Stimulated activated CD8-positive, alpha-beta memory T cell treated with anti-CD3 and anti-CD28 coated beads, Interleukin-12 subunit alpha, Interleukin-12 subunit beta, amount 100 ng/mL, for 24 hours (primary cell): ENCODE measurements around the gene NIPA2.

Experiments used
- DNase-seq: peaks from one replicate; pipeline ENCODE4 v3.0.0-alpha.2; 2020; ENCODE audit errors: extremely low read depth

NIPA2 gene

DNA sequence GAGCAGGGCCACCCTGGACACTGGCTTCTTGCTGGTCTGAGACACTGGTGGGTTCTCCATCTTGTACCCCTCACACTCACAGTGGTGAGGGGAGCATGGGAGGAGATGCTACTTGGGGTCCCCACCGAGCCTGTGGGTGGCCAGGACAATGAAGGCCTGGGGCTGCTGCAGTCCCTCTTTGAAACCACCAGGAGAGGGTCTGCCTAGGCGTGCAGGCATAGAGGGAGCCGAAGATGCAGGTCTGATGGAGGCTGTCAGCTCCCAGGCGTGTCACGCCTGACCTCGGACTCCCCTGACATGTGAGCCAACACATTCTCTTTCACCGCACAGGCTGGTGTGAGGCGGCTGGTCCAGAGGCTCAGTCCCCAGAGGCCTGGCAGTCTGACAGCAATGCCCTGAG is 39.1 kb downstream of the NIPA2 start:
- no peak for DNase-seq

DNA sequence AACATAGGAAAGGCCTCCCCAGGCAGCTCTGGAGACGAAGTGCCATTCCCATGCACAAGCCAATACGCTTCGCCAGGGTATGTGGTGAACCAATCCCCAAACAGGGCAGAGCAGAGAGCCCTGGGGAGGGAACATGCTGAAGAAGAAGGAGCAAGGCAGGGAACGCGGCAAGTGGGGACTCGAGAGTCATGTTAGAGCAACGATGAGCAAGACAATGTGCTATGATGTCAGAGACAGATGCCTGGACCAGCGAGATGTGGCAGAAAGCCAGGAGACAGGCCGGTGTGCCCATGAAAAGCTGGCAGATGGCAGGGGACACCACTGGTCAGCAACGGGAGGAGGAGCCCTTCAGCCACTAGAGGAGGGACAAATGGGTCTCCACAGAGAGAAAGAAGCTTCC is 39.6 kb downstream of the NIPA2 start:
- no peak for DNase-seq

DNA sequence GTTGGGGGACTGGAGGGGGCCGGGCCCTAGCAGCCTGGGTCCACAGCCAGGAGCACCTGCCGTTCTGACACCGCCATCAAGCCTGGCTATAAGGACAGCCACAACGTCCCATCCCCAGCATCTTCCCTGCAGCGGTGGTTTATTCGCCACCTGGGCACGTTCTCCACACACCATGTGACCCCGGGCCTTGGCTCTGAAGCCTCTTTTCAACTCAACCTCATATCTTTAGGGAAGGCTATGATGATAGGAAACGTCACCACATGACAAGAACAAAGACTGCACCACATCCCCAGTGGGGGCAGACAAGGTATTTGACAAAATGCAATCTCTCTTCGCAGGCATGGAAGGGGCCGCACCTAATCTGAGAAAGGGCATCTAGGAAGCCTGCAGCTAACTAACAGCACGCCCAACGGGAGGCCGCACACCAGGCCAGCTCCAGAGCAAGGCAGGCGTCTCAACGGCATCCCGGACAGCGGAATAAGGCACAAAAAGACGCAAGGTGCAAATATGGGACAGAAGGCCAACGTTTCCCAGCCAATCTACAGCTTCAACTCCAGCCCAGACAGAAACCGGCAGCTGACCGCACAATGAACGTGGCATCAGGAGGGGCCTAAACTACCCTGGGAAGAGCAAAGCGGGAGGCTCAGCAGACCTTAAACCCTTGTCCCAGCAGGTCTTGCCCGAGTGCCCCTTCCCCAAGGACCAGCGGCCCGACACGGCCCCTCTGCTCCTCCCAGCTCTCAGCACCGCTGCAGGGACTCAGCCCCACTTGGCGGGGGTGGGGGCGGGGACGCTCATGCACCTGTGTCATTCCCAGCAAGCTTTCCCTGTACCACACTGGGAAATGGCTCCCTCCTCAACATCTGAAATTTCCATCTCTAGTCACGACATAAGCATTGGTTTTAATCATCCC is 41.9 kb downstream of the NIPA2 start:
- no peak for DNase-seq

DNA sequence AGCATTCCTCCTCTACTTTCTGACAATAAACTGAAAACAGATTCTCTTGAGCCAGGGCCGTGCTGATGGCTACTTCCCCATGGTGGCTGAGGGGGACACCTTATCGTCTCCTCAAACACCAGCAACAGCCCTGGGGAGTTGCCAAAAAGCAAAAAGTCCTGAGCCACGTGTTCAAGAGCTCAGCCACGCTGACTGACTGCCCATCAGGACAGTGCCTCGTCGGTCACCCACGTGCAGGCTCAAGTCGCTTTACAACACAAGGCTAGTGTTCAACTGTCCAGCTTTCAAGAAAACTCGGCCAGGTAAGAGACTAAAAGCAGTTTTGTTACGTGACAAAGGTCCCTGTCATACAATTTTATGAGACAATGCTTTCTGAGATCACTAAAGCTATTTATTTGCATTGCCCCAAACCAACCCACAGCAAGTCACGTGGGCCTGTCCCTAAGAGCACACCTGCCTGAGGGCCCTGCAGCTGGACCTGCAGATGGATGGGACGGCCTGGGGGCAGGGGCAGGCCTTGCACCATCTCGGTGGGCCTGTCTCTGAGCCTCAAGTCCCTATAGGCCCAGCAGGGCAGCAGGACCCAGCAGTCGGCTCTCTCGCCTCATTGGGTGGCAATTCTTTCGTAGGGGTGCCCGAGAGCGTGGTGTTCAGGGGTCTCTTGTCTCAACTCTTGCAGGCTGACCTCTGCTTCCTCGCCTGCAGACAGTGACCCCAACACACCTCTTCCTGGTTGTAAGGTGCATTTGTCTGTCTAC is 42.7 kb downstream of the NIPA2 start:
- DNase-seq: no peak

DNA sequence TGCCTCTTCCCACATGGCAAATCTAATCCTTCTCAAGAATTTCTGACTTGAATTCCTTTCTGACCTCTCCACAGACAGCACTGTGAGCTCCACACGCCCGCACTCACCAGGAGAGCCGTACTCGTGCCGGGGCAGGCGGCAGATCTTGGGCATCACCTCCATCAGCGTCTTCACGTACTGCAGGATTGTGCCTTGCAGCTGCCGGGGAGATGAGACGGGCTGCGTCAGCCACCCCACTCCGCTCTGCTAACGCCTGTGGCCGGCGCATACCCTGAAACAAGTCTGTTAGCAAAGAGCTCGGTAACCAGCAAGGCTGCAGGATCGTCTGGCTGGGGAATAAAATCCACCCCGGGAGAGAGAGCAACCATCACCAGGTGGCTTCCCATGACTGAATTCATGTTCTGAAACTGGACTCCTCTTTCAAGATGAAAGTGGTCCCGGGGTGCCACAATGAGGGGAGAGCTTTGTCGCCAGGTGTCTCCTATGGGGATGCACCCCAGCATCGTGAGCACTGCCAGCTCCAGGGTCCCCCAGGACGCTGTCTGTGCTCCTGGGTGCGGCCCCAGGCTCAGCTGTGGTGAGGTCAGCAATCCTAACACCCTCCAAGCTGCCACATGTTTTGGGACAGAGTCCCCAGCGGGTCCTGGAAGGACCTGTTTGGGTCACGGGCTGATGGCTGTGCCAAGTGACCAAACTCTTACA is 43.4 kb downstream of the NIPA2 start:
- no peak for DNase-seq

DNA sequence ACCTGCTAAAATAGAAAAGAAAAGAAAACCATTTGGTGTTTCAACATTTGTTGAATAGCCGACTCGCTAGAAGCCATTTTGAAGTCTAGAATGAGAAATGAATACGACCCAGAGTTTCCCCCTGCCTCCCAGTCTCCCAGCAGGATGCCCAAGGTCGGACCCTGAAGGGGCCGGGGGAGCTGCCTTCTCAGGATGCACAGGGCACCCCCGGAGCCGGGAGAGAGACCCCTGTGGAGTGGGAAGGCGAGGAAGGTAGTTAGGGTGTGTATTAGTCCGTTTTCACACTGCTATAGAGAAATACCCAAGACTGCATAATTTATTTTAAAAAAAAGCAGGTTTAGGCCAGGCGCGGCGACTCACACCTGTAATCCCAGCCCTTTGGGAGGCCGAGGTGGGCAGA is 44.7 kb downstream of the NIPA2 start:
- DNase-seq: no peak

DNA sequence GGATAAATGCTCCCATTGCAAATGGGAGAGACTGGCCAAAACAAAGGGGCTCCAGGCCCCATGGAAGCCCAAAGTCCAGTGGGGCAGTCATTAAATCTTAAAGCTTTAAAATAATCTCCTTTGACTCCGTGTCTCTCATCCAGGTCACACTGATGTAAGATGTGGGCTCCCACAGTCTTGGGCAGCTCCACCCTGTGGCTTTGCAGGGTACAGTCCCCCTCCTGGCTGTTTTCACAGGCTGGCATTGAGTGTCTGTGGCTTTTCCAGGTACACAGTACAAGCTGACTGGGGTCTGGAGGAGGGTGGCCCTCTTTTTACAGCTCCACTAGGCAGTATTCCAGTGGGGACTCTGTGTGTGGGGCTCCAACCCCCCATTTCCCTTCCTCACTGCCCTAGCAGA is 45.9 kb downstream of the NIPA2 start:
- no peak for DNase-seq

DNA sequence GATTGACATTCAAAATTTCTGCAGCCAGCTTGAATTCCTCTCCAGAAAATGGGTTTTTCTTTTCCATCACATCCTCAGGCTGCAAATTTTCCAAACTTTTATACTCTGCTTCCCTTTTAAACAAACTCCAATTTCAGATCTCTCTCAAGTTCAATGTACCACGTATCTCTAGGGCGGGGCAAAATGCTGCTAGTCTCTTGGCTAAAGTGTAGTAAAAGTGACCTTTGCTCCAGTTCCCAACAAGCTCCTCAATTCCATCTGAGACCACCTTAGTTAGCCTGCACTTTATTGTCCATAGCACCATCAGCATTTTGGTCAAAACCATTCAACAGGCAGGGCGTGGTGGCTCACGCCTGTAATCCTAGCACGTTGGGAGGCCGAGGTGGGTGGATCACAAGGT is 46.7 kb downstream of the NIPA2 start:
- no peak for DNase-seq

DNA sequence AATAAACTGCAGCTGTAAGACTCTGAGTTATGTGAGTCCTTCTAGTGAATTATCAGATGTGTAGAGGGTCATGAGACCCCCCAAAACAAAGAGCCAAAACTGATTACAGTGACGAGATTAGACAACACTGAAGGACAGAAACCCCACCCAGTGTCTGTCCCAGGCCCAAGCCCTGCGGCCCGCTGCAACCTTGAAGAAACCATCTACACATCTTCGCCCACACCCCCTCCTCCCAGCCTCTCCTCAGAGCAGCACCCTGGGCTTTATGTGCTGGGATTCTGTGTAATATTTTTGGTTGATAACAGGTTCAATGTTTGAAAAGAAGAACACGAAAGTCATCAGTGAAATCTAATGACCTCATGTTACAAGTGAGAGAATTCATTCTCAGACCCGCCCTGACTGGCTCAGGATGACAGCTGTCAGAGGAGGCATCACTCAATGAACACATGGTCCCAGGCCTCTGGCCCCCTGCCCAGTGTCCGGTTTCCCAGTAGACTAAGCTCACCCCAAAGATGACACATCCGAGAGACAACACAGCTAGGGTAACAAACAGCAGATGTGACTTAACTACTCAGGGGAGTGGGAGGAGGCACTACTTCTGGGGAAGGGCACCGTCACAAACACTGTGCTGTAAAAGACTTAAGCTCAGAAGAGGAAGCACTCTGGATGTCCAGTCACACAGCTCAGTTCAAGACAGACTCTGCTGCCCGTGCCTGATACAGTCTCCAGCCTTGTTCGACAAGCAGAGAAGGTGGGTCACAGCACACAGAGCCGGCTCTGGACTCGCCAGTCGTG is 48.9 kb downstream of the NIPA2 start:
- no peak for DNase-seq

DNA sequence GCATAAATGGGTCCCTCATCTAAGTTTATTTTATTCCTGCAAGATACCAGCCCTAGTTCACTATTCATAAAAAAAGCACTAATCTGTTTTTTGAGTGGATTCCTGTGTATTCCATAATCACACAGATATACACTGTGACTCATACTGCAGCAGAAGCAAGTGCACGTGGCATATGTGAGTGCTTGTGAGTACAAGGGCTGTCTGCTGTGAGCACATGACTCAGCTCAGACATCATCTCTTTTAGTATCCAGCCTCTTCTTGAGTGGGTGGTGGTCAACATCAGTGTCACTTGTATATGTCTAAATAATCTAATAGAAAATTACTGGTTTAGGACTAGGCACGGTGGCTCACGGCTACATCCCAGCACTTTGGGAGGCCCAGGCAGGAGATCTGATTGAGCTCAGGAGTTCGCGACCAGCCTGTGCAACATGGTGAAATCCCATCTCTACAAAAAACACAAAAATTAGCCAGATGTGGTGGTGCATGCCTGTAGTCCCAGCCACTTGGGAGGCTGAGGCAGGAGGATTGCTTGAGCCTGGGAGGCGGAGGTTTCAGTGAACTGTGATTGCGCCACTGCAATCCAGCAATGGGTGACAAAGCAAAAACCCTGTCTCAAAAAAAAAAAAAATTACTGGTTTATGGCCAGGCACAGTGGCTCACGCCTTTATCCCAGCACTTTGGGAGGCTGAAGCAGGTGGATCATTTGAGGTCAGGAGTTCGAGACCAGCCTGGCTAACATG is 49.8 kb downstream of the NIPA2 start:
- no peak for DNase-seq

DNA sequence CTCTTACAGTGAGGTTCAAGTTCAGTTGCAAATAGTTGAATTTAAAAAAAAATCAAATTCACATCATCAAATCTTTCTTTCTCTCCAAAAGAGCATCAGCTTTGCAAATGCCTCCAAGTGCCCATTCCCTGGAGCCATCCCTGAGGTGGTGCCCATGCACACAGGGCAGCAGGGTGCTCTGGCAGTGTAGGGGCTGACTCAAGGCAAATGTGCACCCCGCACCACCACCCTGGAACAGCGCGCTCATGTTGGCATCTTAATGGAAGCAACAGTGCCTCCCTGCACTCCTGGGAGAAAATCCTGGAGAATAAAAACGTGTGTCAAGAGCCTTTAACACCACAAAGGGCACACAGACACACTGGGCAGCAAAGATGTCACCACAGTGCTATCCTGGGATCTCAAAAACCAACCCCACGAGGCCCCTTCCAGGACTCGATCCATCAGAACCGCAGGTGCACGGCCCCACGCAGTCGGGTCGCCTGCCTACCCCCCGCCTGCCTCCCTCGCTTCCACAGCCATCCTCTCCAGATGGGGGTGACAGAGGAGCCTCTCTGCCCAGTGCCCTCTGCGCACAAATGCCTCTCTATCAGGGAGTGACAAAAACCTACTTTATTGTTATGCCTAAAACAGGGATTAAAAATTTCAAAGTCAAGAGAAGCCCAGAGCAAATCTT is 50.8 kb downstream of the NIPA2 start:
- no peak for DNase-seq

DNA sequence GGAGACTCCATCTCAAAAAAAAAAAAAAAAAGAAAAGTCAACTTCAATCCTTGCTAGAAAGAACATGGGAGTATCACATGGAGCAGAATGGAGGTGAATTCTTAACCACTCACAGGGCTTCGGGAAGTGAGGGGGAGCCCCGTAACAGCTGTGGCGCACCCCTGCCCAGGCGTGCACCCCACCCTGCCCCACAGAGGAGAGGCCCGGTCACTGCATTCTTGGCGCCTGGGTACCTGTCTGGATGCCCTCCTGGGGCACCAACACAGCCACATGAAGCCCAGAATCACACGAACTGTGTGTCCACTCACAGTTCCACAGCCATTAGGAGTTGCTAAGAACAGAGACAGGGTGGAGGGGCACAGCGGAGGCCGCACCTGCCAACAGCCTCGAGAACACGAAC is 51.8 kb downstream of the NIPA2 start:
- no peak for DNase-seq

DNA sequence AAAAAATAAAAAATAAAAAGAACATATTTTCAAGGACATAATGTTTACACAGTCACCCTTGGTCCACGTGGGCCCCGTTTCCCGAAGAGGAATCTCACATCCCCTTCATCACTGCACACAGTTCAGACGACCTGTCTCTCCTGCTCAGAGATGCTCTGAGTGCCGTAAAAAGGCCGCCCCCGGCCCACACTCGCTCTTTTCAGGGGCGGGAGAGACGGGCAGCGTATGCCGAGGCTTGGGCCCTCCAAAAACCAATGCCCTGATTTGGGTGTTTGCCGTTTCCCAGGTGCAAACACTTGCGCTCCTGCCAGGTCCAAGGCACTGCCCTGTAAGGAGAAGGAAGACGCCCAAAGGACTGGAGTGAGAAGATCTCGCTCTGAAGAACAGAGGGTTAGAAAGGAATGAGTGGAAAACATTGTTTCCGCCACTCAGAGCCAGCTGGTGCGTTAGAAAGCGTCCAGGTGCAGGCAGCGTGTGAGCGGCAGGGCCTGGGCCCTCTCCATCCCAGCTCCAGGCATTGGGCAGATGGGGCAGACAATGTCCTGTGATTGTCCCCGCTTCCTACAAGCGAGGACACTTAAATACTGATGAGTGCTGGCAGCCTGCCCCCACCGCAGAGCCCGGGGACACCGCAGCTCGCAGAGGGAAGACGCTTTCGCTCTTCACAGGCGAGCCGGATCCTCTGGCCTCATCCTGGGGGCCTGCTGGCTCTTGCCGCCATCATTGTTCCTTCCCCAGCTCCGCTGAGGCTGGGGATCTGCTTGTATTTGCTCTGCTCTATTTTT is 53.2 kb downstream of the NIPA2 start:
- no peak for DNase-seq

DNA sequence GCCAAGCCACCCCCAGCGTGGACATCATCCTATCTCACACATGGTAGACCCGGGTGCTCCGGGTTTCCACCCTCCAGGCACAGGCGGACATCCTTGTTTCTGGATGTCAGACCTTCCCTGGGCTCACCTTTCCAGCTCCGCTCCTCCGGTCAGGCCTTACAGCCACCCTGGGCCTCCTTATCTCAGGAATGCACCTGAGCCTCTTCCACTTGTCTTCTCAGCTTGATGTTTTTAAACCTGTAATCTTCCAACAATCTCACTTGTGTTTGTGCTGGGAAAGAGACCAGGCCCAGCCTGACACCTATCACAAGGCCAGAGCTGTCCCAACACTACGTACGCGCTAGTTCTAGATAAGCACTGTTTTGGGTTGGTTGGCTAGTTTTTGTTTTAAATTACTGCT is 53.9 kb downstream of the NIPA2 start:
- DNase-seq: no peak

DNA sequence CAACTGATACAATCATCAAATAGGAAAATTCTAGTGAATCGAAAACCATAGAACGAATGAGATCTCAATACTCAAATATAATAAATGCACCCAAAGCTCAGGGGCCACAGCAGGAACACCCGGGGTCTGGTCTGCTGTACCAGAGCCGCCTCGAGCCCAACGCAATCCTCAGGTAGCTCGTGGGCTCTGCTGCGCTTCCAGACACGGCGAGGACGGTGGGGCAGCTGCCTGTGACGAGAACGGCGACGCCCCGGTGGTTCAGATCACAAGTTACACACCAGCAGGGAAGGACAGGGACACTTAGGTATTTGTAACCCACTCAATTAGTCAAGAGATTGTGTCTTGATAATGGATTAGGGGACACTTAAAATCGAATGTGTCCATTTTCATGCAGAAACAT is 54.6 kb downstream of the NIPA2 start:
- DNase-seq: no peak

DNA sequence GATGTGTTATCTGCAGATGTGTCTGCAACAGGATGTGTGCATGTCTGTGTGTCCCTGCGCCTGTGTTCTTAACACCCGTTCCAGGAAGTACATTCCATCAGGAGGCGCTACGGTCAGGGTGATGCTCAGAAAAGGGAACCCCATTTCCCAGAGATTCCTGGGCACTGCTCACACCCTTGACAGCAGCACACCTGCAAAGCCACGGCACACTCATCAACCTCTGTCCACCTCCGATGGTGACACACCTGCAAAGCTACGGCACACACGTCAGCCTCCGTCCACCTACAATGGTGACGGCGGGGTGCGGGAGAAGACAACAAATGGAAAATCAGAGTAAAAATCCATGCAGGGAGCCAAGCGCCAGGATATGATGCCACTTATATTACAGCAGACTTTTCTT is 55.4 kb downstream of the NIPA2 start:
- DNase-seq: no peak

DNA sequence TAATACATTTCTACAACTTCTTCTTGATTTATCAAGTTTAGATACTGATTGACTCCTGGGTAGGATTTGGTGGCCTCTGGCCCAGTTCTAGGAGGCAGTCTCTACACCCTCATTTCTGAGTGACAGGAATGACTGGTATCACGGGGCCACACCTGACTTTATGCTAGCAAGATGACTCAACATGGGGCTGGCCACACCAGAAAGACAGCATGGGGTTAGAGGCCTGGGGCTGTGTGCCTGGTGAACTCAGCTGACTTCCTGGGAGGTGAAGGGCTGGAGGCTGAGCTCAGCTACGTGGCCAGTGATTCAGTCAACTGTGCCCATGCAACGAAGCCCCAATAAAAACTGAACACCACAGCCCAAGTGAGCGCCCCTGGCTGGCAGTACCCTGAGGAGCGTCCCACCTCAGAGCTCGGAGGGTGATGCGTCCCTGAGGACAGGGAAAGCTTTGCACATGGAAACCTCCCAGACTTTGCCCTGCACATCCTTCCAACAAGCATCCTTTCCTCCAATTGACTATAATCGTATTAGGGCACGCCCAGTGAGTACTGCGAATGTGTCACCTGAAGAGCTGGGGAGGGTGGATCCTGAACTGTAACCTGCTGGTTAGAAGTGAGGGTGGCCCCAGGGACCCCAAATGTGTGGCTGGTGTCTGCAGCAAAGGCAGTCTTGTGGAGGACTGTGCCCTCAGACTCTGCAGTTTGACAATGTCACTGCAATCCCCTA is 57.2 kb downstream of the NIPA2 start:
- no peak for DNase-seq

DNA sequence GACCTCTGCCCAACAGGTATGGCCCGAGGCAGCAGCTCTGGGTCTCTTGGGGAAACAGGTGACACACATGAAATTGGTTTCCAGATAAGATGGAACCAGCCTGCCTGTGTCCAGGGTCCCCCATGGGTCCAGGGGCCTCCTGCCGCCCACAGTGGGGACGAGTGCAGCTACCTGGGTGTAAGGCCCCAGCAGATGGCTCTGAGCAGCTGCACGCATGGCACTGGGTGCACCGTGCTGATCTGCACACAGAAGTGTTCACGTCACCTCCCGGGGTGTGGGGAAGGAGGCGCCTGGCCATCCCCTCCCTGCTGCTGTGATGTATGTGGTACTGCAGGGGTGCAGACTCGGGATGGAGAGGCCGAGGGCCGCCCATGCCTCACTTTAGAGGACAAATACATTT is 63.6 kb downstream of the NIPA2 start:
- DNase-seq: no peak

DNA sequence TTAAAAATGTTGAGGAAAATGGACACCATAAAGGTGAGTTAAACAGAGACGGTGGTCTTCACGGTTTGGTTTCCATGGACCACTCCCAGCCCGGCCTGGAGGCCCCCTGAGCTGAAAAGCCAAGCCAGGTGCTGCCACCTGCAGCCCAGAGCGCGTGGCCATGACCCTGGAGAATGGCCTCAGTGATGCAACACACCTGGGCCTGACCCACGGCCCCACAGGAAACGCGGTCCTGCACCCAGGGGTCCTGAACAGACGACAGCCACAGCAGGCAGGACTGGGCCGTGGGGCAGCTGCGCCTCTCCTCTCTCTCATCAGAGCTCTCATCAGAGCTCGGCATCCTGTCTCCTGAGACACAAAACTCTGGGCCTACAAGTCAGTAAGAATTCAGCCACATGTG is 64.1 kb downstream of the NIPA2 start:
- no peak for DNase-seq
